BE2C (cell line): ENCODE results near the gene NCAM2.
A peak's percentile ranks its signal among the peaks of the same experiment; 100 is the strongest.
"Not testable (repeated sequence)": the region's sequence is repeated elsewhere in the genome, so short reads cannot be mapped to it uniquely, and the experiment has no call there.

Experiments
- DNase-seq: peaks from one replicate; pipeline ENCODE4 v3.0.0-alpha.2; 2020
- H3K27me3 ChIP-seq: fragments of 250-450 bp; sonication (Bioruptor Pico); 2 replicates; pipeline ENCODE4 v1.5.1; 2020; ENCODE audit warnings: mild to moderate bottlenecking
- H3K36me3 ChIP-seq: fragments of 250-450 bp; sonication (Bioruptor Pico); 2 replicates; pipeline ENCODE4 v1.5.1; 2020; ENCODE audit warnings: mild to moderate bottlenecking
- H3K4me1 ChIP-seq: fragments of 250-450 bp; sonication (Bioruptor Pico); 2 replicates; pipeline ENCODE4 v1.5.1; 2020
- H3K4me3 ChIP-seq: 2 replicates; pipeline ENCODE4 v1.5.1; 2011; ENCODE audit warnings: low read depth, low read length
- H3K9me3 ChIP-seq: fragments of 250-450 bp; sonication (Bioruptor Pico); 2 replicates; pipeline ENCODE4 v1.5.1; 2020
- TF ChIP-seq, protein P1 (sequence below): IDR thresholded peaks from 2 replicates; pipeline ENCODE4 v1.5.1; 2012; ENCODE audit warnings: mild to moderate bottlenecking, low read depth, low read length

The NCAM2 gene

DNA sequence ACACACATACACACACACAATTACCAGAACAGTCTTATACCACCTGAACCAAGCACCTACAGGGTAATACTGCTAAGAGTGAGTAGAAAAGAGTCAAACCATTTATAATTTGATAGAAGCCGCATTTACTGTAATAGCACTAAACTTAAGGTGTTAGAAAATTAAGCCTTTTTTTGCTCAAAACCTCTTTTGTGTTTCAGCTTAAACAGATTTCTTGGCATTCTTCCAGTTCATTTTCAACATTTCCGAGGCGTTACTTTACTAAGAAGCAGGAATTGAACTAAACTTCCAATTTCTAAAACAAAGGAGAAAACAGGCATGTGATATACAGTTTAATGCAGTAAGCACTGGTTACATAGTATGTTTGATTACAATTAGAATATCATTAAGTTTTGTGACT, 387.2 kb downstream of the NCAM2 start:
- Histone ChIP-seq H3K9me3 (no peaks in the 10 kb centered on the region), H3K4me3 (no peak overlapping the region), H3K4me1 (no peaks in the 10 kb centered on the region), H3K36me3 (no peaks in the 10 kb centered on the region), H3K27me3 (no peaks in the 10 kb centered on the region)
- TF ChIP-seq, protein P1, sequence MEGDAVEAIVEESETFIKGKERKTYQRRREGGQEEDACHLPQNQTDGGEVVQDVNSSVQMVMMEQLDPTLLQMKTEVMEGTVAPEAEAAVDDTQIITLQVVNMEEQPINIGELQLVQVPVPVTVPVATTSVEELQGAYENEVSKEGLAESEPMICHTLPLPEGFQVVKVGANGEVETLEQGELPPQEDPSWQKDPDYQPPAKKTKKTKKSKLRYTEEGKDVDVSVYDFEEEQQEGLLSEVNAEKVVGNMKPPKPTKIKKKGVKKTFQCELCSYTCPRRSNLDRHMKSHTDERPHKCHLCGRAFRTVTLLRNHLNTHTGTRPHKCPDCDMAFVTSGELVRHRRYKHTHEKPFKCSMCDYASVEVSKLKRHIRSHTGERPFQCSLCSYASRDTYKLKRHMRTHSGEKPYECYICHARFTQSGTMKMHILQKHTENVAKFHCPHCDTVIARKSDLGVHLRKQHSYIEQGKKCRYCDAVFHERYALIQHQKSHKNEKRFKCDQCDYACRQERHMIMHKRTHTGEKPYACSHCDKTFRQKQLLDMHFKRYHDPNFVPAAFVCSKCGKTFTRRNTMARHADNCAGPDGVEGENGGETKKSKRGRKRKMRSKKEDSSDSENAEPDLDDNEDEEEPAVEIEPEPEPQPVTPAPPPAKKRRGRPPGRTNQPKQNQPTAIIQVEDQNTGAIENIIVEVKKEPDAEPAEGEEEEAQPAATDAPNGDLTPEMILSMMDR = no peak
- no peak for DNase-seq

DNA sequence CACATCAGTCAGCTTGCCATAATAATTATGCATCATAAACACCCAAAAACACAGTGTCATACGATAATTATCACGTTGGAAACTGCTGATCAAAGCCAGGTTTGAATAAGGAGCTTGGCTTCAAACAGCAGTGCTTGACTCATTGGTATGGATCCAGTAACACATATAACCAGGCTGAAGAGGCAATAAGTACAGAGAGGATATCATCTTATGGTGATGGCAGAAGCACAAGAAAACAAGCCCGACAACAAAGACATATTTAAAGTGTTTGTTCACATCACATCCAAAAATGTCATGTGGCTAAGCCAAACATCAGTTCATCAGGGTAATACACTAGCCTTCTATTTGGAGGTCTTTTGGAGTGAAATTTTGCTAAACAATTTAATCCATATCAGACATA, 389.7 kb downstream of the NCAM2 start:
- Histone ChIP-seq H3K36me3 (no peaks in the 10 kb centered on the region), H3K9me3 (peaks cover 5% of the 10 kb centered on the region; the same call in 1 of the 2 replicates), H3K4me1 (no peaks in the 10 kb centered on the region), H3K4me3 (no peak overlapping the region), H3K27me3 (no peaks in the 10 kb centered on the region)
- TF ChIP-seq, protein P1 = no peak
- DNase-seq = no peak

DNA sequence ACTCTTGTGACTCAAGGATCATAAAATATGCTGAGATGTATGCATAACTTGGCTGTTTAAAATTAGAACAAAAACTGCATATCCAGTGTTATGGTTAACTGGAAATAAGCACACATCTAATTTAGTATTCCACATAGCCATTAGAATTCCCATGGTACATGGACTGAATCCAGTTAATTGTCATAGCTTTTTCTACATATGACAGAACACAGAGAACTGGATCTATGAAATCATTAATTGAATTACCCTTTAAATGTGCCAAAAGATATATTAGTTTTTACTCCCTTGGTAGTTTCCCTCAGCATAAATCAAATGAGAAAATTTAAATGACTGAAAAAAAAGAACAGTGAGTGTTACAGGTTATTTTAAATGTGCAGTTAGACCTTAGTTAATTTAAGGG, 395.9 kb downstream of the NCAM2 start:
- DNase-seq = no peak
- peaks cover 8% of the 10 kb centered on the region for H3K9me3 ChIP-seq
- peaks cover 3% of the 10 kb centered on the region; the same call in 1 of the 2 replicates for H3K4me1 ChIP-seq
- H3K27me3 ChIP-seq = no peaks in the 10 kb centered on the region
- H3K36me3 ChIP-seq = no peaks in the 10 kb centered on the region
- no peak overlapping the region for H3K4me3 ChIP-seq
- TF ChIP-seq, protein P1 = no peak

DNA sequence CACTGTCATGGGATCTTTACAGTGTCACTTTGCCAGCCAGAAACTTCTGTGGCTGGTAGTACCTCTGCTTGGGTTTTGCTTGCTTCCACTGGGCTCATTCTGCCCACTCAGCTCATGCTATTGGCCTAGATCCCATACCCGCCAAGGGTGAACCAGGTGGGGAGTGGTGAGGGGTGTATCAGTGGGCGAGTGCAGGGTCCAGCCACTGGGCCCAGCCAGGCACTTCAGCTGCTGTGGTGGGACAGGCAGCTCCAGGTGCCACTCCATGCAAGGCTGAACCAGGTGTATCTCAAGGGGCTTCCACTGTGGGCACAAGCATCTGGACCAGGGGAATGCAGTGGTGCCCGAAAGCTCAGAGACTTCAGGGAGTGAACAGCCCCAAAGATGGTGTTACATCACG, 398.2 kb downstream of the NCAM2 start:
- TF ChIP-seq, protein P1 = no peak
- Histone ChIP-seq H3K9me3 (peaks cover 8% of the 10 kb centered on the region), H3K4me1 (peaks cover 12% of the 10 kb centered on the region), H3K27me3 (no peaks in the 10 kb centered on the region), H3K36me3 (no peaks in the 10 kb centered on the region), H3K4me3 (no peak overlapping the region)
- DNase-seq = no peak

DNA sequence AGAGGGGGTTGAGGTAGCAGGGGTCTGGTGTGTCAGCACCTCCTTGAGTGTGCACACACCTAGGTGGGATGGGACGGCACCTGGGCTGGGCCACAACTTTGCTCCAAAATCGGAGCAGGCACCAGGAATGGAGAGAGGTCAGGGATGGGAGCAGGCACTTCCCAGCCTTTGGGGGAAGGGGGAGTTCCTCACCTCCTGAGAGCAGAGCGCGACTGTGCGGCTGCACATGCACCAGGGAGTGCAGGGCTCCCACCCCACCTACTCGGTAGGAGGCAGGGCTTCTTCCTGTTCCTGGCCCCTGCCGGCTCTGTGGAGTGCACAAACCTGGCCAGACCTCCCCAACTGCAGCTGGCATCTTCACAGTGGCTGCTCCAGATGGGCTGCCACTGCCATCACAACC, 399.3 kb downstream of the NCAM2 start:
- no peak for DNase-seq
- Histone ChIP-seq H3K9me3 (peaks cover 3% of the 10 kb centered on the region; the same call in 1 of the 2 replicates), H3K27me3 (no peaks in the 10 kb centered on the region)

DNA sequence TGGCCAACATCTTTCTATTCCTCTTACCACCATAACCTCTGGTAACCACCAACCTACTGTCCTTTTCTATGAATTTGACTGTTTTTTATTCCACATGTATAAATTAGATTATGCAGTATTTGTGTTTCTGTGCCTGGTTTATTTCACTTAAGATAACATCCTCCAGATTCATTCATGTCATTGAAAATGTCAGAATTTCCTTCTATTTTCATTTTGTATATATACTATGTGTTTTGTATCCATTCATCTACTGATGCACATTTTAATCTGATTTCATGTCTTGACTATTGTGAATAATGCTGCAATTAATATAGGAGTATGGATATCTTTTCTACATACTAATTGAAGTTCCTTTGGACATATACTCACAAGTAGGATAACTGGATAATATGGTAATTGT, 403.2 kb downstream of the NCAM2 start:
- H3K4me3 ChIP-seq = no peak overlapping the region
- no peaks in the 10 kb centered on the region for H3K27me3 ChIP-seq
- no peak for DNase-seq
- TF ChIP-seq, protein P1 = no peak
- H3K4me1 ChIP-seq = peaks cover 20% of the 10 kb centered on the region
- H3K9me3 ChIP-seq = peaks cover 3% of the 10 kb centered on the region
- no peaks in the 10 kb centered on the region; the same call in none of the 2 replicates for H3K36me3 ChIP-seq

More for the DNA sequence above, 399.3 kb downstream of the NCAM2 start:
- TF ChIP-seq, protein P1 = no peak
- Histone ChIP-seq H3K4me1 (peaks cover 18% of the 10 kb centered on the region), H3K4me3 (no peak overlapping the region), H3K36me3 (no peaks in the 10 kb centered on the region)

DNA sequence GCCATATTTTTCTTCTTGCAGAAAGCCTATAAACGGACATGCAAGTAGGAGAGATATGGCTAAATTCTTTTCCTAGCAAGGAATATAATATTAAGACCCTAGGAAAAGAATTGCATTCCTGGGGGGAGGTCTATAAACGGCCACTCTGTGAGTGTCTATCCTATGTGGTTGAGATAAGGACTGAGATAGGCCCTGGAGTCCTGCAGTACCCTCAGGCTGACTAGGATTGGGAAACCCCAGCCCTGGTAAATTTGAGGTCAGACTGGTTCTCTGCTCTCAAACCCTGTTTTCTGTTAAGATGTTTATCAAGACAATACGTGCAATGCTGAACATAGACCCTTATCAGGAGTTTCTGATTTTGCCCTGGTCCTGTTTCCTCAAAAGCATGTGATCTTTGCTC, 404.0 kb downstream of the NCAM2 start:
- H3K4me1 ChIP-seq = peaks cover 20% of the 10 kb centered on the region
- peak; percentile 63 for DNase-seq
- H3K4me3 ChIP-seq, H3K27me3 ChIP-seq, H3K9me3 ChIP-seq, H3K36me3 ChIP-seq: not testable (repeated sequence)

DNA sequence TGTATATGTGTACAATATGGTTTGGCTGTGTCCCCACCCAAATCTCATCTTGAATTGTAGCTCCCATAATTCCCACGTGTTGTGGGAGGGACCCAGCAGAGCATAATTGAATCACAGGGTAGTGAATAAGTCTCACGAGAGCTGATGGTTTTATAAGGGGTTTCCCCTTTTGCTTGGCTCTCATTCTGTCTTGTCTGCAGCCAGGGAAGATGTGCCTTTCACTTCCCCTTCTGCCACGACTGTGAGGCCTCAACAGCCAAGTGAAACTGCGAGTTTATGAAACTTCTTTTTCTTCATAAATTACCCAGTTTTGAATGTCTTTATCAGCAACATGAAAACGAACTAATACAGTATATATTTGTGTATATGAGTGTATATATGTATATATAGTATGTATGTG, 406.1 kb downstream of the NCAM2 start:
- not testable (repeated sequence) for DNase-seq, H3K36me3 ChIP-seq, H3K9me3 ChIP-seq, H3K4me3 ChIP-seq, H3K27me3 ChIP-seq
- H3K4me1 ChIP-seq = peaks cover 20% of the 10 kb centered on the region
